Measurements from ENCODE around the gene LRCH3.
A peak's percentile ranks its signal among the peaks of the same experiment; 100 is the strongest.

The LRCH3 gene

DNA sequence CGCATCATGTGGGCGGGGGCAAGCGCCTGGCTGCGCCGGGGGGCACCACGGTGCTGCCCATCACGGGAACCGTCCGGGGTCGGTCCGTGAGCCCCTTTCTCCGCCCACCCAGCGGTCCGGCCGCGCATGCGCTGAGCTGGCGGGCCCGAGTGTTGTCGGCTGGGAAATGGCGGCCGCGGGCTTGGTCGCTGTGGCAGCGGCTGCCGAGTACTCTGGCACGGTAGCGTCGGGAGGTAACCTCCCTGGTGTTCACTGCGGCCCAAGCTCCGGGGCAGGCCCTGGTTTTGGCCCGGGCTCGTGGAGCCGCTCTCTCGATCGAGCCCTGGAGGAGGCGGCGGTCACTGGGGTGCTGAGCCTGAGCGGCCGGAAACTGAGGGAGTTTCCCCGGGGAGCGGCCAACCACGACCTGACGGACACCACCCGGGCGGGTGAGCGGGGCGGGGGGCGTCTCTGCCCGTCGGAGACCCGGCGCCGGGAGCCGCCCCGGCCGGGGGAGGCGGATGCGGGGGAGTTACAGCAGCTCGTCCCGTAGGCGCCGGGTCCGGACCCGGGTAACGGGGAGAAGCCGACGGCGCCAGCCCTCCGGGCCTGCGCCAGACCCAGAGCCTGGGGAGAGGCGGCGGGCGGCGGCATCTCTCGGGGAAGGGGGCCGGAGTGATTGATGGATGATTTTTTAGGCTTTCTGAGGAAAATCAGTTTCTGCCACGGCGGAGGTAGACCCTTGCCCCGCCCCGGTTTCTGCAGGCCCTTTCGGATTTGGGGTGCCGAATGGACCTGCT is at the start of gene LRCH3:
Gene LRCH3, plus strand, starts transcription at position 142 of the 779 bp plus-strand sequence. Its CDS starts 25 bp downstream, at position 167.
- H3K9ac ChIP-seq (ENCODE audit: low read length), result peak within 1 kb of the TSS; percentile 88
- peaks cover 17% of the 10 kb centered on the region for H3K4me1 ChIP-seq (ENCODE audit: insufficient read depth, low read length)
- peak within 1 kb of the TSS; percentile 76 to 77 for H3K4me3 ChIP-seq (ENCODE audit: low read depth in 1 of 2, low read length in 2 of 2)
- no peaks in the 10 kb centered on the region for H3K36me3 ChIP-seq (ENCODE audit: insufficient read depth, low read length)
- no peaks in the 10 kb centered on the region for H3K27me3 ChIP-seq (ENCODE audit: control insufficient read depth in 1 of 2, insufficient read depth in 2 of 2, low read length in 2 of 2)
- peak within 1 kb of the TSS; percentile 90 for H3K27ac ChIP-seq (ENCODE audit: low read depth, low read length)
- H3K9me3 ChIP-seq (ENCODE audit: low read length), result no peaks in the 10 kb centered on the region

DNA sequence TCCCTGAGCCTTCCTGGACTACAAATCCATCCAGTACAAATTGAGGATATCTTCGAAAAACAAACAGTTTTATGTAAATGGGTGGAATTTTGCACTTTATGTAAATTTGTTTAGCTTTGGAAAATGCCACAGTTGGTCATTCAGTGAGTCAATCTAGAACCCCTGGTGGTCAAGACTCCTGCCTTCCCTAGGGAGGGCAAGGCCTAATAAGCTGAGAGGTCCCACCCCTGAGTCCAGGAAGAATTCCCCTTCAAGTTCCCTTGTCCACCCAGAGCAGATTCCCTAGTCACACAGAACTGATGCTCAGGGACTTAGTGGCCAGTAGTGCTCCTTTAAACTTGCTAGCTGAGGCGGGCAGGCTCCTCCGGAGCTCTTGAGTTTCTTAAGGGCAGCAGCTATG is 48.3 kb upstream of the LRCH3 start:
- no peaks in the 10 kb centered on the region for H3K9me3 ChIP-seq (ENCODE audit: low read length)
- no peak overlapping the region for H3K4me3 ChIP-seq (ENCODE audit: low read depth in 1 of 2, low read length in 2 of 2)
- peaks cover 1% of the 10 kb centered on the region for H3K4me1 ChIP-seq (ENCODE audit: insufficient read depth, low read length)
- H3K27me3 ChIP-seq (ENCODE audit: control insufficient read depth in 1 of 2, insufficient read depth in 2 of 2, low read length in 2 of 2), result no peaks in the 10 kb centered on the region
- H3K36me3 ChIP-seq (ENCODE audit: insufficient read depth, low read length), result no peaks in the 10 kb centered on the region
- no peak overlapping the region for H3K9ac ChIP-seq (ENCODE audit: low read length)
- no peak overlapping the region for H3K27ac ChIP-seq (ENCODE audit: low read depth, low read length)

DNA sequence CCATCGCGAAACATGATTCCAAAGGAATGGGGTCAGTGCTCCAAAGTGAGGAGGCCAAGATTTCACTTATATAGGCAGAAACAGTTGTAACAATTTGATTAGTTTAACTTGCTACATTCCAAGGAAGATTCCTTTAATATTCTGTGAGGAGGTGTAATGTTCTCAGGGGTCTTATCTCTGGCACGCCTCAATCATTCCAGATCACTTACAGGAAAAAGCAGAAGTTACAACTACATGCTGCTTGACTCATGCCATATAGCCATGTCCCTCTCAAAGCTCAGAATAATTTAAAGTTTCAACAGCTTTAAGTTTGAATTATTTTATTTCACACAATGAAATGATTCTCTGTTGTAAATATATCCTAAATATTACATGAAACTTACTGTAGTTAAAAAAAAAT is 44.8 kb upstream of the LRCH3 start:
- Histone ChIP-seq H3K9me3 (ENCODE audit: low read length) (no peaks in the 10 kb centered on the region), H3K9ac (ENCODE audit: low read length) (no peak overlapping the region), H3K27ac (ENCODE audit: low read depth, low read length) (no peak overlapping the region), H3K27me3 (ENCODE audit: control insufficient read depth in 1 of 2, insufficient read depth in 2 of 2, low read length in 2 of 2) (no peaks in the 10 kb centered on the region), H3K36me3 (ENCODE audit: insufficient read depth, low read length) (no peaks in the 10 kb centered on the region), H3K4me1 (ENCODE audit: insufficient read depth, low read length) (peaks cover 8% of the 10 kb centered on the region), H3K4me3 (ENCODE audit: low read depth in 1 of 2, low read length in 2 of 2) (no peak overlapping the region)

DNA sequence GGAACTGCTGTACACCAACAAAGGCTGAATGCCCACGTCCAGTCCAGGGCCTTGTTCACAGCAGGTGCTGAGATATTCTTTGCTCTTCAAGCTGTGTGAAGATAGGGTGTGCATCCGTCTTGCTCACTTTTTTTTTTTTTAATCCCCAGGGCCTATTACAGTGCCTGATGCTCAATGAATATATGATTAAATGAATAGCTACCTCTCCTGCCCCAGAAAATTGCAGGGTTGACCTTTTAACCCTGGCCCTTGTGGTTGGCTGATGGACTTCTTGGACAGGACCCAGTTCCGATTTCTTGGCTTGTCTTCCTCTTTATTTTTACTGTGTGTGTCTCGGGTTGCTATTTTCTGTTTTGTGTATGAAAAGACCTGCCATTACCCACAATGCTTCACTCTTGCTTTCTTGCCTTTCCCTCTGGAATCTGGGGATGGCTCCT is 44.2 kb upstream of the LRCH3 start:
- Histone ChIP-seq H3K4me1 (ENCODE audit: insufficient read depth, low read length) (peaks cover 9% of the 10 kb centered on the region), H3K36me3 (ENCODE audit: insufficient read depth, low read length) (no peaks in the 10 kb centered on the region), H3K27ac (ENCODE audit: low read depth, low read length) (no peak overlapping the region), H3K9ac (ENCODE audit: low read length) (no peak overlapping the region), H3K4me3 (ENCODE audit: low read depth in 1 of 2, low read length in 2 of 2) (no peak overlapping the region), H3K27me3 (ENCODE audit: control insufficient read depth in 1 of 2, insufficient read depth in 2 of 2, low read length in 2 of 2) (no peaks in the 10 kb centered on the region), H3K9me3 (ENCODE audit: low read length) (no peaks in the 10 kb centered on the region)

DNA sequence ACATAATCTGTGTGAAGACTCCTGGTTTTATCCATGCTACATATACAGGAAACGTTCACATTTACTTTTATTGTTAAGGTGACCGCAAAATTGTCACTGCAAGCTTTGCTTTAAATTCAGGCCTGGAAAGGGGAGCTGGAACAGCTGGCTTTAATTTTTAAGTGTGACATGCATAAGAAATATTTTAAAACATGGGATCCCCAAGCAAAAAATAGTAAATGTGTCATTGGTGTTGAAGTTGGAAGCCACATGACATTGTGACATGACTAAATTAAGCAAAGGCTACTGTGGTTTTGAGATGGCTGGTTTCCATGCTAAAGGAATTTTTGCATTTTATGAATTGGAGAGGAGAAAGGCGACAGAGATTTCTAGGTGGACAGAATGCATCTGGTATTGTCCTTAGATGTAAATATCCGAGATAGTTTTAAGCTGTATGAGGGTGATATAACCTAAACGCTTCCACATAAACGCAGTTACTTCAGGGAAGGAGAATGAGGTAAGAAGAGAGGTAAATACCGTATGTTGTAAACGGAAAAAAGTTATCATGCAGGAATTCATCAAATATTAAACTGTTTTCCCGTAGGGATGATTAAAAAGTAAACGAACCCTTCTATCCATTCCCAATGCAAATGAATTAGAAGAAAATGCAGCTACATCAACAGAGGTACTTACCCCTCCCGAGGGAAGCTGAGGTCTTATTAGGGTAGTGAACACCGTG is 42.3 kb upstream of the LRCH3 start:
- H3K9ac ChIP-seq (ENCODE audit: low read length), result peak overlapping the region; percentile 86
- peaks cover 15% of the 10 kb centered on the region for H3K4me1 ChIP-seq (ENCODE audit: insufficient read depth, low read length)
- H3K9me3 ChIP-seq (ENCODE audit: low read length), result no peaks in the 10 kb centered on the region
- peak overlapping the region; percentile 81 for H3K27ac ChIP-seq (ENCODE audit: low read depth, low read length)
- H3K27me3 ChIP-seq (ENCODE audit: control insufficient read depth in 1 of 2, insufficient read depth in 2 of 2, low read length in 2 of 2), result no peaks in the 10 kb centered on the region
- no peaks in the 10 kb centered on the region for H3K36me3 ChIP-seq (ENCODE audit: insufficient read depth, low read length)
- H3K4me3 ChIP-seq (ENCODE audit: low read depth in 1 of 2, low read length in 2 of 2), result peak overlapping the region; percentile 64 to 70

DNA sequence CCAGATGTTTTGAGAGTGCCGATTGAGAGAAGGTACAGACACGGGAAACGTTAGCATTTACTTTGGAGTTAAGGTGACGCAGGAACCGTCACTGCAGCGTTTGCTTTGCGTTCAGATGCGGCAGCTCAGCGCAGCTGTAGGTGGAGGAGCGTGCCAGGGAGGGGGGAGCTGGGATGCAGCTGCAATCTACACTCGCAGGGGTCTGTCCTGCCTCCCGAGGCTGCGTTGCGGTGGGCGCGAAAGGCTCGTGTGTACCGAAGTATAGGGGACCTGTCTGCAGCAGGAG is 41.8 kb upstream of the LRCH3 start:
- peak overlapping the region; percentile 86 for H3K9ac ChIP-seq (ENCODE audit: low read length)
- H3K36me3 ChIP-seq (ENCODE audit: insufficient read depth, low read length), result no peaks in the 10 kb centered on the region
- no peaks in the 10 kb centered on the region for H3K27me3 ChIP-seq (ENCODE audit: control insufficient read depth in 1 of 2, insufficient read depth in 2 of 2, low read length in 2 of 2)
- H3K4me3 ChIP-seq (ENCODE audit: low read depth in 1 of 2, low read length in 2 of 2), result peak overlapping the region; percentile 64 to 70
- no peaks in the 10 kb centered on the region for H3K9me3 ChIP-seq (ENCODE audit: low read length)
- peak overlapping the region; percentile 81 for H3K27ac ChIP-seq (ENCODE audit: low read depth, low read length)
- peaks cover 15% of the 10 kb centered on the region for H3K4me1 ChIP-seq (ENCODE audit: insufficient read depth, low read length)

DNA sequence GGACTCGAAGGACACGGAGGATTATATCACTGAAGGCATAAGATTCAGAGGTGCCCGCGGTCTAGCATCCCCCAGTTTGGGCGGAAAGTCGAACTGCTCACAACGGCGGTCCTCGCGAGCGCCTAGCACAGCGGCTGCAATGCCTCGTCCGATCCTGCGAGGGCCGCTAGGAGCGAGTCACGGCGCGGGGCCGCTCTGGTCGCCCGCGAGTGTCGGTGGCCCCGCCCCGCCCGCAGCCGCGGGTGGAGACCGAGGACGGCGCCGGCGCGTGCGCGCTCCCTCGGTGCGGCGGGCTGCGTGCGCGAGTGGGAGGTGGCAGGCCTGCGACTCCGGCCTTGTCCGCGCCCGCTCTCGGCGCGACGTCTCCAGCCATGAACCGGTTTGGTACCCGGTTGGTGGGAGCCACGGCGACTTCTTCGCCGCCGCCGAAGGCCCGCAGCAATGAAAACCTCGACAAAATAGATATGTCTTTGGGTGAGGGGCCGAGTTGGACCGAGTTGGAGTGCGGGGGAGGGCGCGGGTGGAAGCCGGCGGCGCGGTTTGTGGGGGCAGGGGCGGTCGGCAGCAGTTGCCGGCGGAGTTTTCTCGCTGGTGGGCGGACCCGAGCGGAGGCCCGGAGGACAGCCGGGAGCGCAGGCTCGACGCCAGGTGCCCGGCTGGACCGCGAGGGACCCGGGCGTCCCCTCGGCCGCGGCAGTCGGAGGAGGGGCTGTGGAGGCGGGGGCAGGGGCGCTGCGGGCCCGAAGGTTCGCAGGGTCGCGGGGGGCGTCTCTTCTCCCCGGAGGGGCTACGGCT is 41.3 kb upstream of the LRCH3 start, which contains the start of gene FYTTD1:
Gene FYTTD1, plus strand, starts transcription at position 283 of the 795 bp plus-strand sequence. Its CDS starts 89 bp downstream, at position 372.
- peak within 1 kb of the TSS; percentile 86 for H3K9ac ChIP-seq (ENCODE audit: low read length)
- peak within 1 kb of the TSS; percentile 93 for H3K27ac ChIP-seq (ENCODE audit: low read depth, low read length)
- peaks cover 15% of the 10 kb centered on the region for H3K4me1 ChIP-seq (ENCODE audit: insufficient read depth, low read length)
- no peaks in the 10 kb centered on the region for H3K36me3 ChIP-seq (ENCODE audit: insufficient read depth, low read length)
- H3K9me3 ChIP-seq (ENCODE audit: low read length), result no peaks in the 10 kb centered on the region
- no peaks in the 10 kb centered on the region for H3K27me3 ChIP-seq (ENCODE audit: control insufficient read depth in 1 of 2, insufficient read depth in 2 of 2, low read length in 2 of 2)
- peak within 1 kb of the TSS; percentile 64 to 70 for H3K4me3 ChIP-seq (ENCODE audit: low read depth in 1 of 2, low read length in 2 of 2)

DNA sequence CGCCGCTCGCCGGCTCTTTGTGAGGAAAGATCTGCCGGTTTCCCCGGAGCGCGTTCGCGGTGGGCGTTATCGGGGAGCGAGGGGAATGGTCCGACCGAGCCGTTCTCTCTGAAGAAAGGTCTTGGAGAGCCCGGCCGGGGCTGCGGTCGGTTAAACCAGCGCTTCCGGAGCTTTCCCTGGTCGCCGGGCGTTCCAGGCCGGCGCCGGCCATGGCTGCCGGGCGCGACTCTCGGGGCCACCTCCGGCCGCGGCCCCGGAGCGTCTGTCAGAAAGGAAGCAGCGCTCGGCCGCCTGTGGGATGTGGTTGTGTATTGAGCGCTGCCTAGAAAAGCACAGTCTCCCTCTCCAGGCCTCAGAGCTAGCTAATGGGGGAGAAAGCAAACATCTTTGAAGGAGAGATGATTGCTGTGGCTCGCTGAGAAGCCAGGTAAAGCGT is 40.6 kb upstream of the LRCH3 start:
- Histone ChIP-seq H3K9me3 (ENCODE audit: low read length) (no peaks in the 10 kb centered on the region), H3K9ac (ENCODE audit: low read length) (peak overlapping the region; percentile 73), H3K4me3 (ENCODE audit: low read depth in 1 of 2, low read length in 2 of 2) (peak overlapping the region; percentile 64 to 70), H3K27me3 (ENCODE audit: control insufficient read depth in 1 of 2, insufficient read depth in 2 of 2, low read length in 2 of 2) (no peaks in the 10 kb centered on the region), H3K4me1 (ENCODE audit: insufficient read depth, low read length) (peaks cover 19% of the 10 kb centered on the region), H3K27ac (ENCODE audit: low read depth, low read length) (peak overlapping the region; percentile 93), H3K36me3 (ENCODE audit: insufficient read depth, low read length) (no peaks in the 10 kb centered on the region)

DNA sequence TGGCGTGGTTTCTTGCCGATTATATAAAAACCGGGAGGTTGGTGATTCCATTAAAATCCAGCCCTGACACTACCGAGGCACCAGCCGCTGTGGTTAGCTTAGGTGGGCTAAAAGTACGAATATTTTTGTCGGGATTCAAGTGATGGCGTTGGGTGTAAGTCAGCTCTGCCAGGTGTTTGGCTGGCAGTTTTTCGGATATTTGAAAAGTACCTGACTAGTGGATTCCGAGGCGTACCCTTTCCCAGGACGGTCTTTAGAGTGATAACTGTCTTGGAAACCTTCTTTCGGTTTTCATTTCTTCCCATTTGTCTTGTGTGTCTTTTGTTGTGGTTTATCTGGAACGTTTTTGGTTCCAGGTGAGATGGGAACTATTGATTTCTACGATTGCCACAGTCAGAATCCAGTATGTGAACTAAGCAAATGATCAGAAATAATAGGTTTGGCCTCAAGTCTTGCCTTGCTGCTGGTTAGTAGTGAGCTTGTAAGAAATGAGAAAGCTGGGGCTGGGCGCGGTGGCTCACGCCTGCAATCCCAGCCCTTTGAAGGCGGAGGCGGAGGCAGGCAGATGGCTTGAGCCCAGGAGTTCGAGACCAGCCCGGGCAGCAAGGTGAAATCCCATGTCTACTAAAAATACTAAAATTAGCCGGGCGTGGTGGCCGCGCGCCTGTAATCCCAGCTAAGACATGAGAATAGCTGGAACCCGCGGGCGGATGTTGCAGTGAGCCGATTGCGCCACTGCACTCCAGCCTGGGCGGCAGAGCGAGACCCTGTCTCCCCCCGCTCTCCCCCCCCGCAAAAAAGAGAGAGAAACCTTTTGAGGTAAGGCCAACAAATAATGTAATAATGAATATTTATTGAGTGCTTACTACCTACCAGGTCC is 40.0 kb upstream of the LRCH3 start:
- H3K27me3 ChIP-seq (ENCODE audit: control insufficient read depth in 1 of 2, insufficient read depth in 2 of 2, low read length in 2 of 2), result no peaks in the 10 kb centered on the region
- peak overlapping the region; percentile 93 for H3K27ac ChIP-seq (ENCODE audit: low read depth, low read length)
- H3K36me3 ChIP-seq (ENCODE audit: insufficient read depth, low read length), result no peaks in the 10 kb centered on the region
- peak overlapping the region; percentile 73 for H3K9ac ChIP-seq (ENCODE audit: low read length)
- H3K4me1 ChIP-seq (ENCODE audit: insufficient read depth, low read length), result peaks cover 19% of the 10 kb centered on the region
- H3K9me3 ChIP-seq (ENCODE audit: low read length), result no peaks in the 10 kb centered on the region
- peak overlapping the region; percentile 64 to 70 for H3K4me3 ChIP-seq (ENCODE audit: low read depth in 1 of 2, low read length in 2 of 2)

DNA sequence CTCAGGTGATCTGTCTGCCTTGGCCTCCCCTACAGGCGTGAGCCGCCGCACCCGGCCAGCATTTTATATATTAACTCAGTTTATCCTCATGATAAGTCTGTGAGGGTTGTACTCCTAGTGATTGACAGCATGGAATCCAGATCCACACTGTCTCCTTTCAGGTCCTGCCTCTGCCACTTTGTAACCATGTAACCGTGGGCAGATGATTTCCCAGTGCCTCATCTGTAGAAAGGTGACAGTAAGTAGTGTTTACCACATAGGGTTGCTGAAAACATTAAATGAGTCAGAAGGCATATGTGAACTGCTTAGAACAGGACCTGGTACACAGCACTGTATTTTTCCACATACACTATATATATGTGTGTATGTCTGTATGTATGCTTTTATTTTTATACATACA is 38.9 kb upstream of the LRCH3 start:
- H3K9ac ChIP-seq (ENCODE audit: low read length), result no peak overlapping the region
- no peak overlapping the region for H3K27ac ChIP-seq (ENCODE audit: low read depth, low read length)
- H3K36me3 ChIP-seq (ENCODE audit: insufficient read depth, low read length), result no peaks in the 10 kb centered on the region
- H3K9me3 ChIP-seq (ENCODE audit: low read length), result no peaks in the 10 kb centered on the region
- H3K4me1 ChIP-seq (ENCODE audit: insufficient read depth, low read length), result peaks cover 19% of the 10 kb centered on the region
- no peaks in the 10 kb centered on the region for H3K27me3 ChIP-seq (ENCODE audit: control insufficient read depth in 1 of 2, insufficient read depth in 2 of 2, low read length in 2 of 2)
- H3K4me3 ChIP-seq (ENCODE audit: low read depth in 1 of 2, low read length in 2 of 2), result no peak overlapping the region
